ENCODE results near the gene RBM27. TPM values are rescaled to one million over a fixed set of nuclear protein-coding genes. Genes with fewer than 3 reads are reported as not detected.

RBM27 gene
- total and polyA plus RNA-seq, 9 donors = 10.9 to 28.8 (median 23.4) TPM

- intact Hi-C loops (cut with DNase I) = no loop called here
- H3K4me3 ChIP-seq = no peak overlapping the region
- no peak for TF ChIP-seq CTCF (IDR thresholded peaks at IDR 0.05)
- TF ChIP-seq EP300 (IDR thresholded peaks at IDR 0.05) = no peak
- TF ChIP-seq POLR2A (IDR thresholded peaks at IDR 0.05) = no peak
- DNase-seq = no peak
- H3K9me3 ChIP-seq = peaks cover 0 to 1% of the 10 kb centered on the region in 2 donors
- H3K36me3 ChIP-seq = no peaks in the 10 kb centered on the region
- no peaks in the 10 kb centered on the region for H3K27me3 ChIP-seq
- peaks cover 3% of the 10 kb centered on the region for H3K4me1 ChIP-seq (ENCODE audit: insufficient read depth)
- no peak overlapping the region for H3K27ac ChIP-seq
- WGBS, 3 donors = 41 to 60% (median 47%) methylated on average over 3 of the region's 3 CpGs
These were observed 39.8 kb downstream of the RBM27 start for GRCh38 chr5:146243247-146243646.

GRCh38 chr5:146248561-146248960 lies 45.2 kb downstream of the RBM27 start:
- Histone ChIP-seq H3K27me3 (no peaks in the 10 kb centered on the region), H3K27ac (no peak overlapping the region), H3K9me3 (no peaks in the 10 kb centered on the region), H3K4me3 (no peak overlapping the region), H3K4me1 (ENCODE audit: insufficient read depth) (peaks cover 1% of the 10 kb centered on the region), H3K36me3 (no peaks in the 10 kb centered on the region)
- no peak for DNase-seq
- 96 to 98% (median 98%) methylated on average over 5 of the region's 5 CpGs for WGBS, 3 donors
- TF ChIP-seq CTCF (IDR thresholded peaks at IDR 0.05) (no peak), POLR2A (IDR thresholded peaks at IDR 0.05) (no peak), EP300 (IDR thresholded peaks at IDR 0.05) (no peak)
- intact Hi-C loops (cut with DNase I) = no loop called here

DNA sequence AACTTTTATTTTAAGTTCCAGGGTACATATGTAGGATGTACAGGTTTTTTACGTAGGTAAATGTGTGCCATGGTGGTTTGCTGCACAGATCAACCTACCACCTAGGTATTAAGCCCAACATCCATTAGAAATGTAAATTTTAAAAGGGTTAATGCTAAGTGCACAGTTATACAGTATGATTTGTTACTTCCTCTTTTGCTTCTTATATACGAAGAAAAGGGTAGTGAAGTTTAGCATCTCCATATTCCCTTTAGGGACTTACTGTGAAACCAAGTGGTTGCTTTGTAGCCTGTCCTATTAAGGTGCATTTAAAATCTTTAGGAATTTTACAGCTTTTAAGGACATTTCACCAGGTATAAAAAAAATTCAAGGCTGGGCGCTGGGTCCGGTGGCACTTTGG lies 46.4 kb downstream of the RBM27 start:
- TF ChIP-seq CTCF (IDR thresholded peaks at IDR 0.05) (no peak), POLR2A (IDR thresholded peaks at IDR 0.05) (no peak), EP300 (IDR thresholded peaks at IDR 0.05) (no peak)
- Histone ChIP-seq H3K36me3 (no peaks in the 10 kb centered on the region), H3K9me3 (no peaks in the 10 kb centered on the region), H3K4me1 (ENCODE audit: insufficient read depth) (no peaks in the 10 kb centered on the region), H3K4me3 (no peak overlapping the region), H3K27ac (no peak overlapping the region), H3K27me3 (no peaks in the 10 kb centered on the region)
- no peak for DNase-seq
- intact Hi-C loops (cut with DNase I) = no loop called here
- WGBS, 3 donors = 96 to 98% (median 96%) methylated on average over 4 of the region's 4 CpGs

Small RNAs within 50 kb of the gene (small RNA-seq; reads per million reads assigned to genes)
- not detected for gene RNU7-180P

Other genes starting within 250 kb of the RBM27 start
- gene PLAC8L1, start 98.0 kb upstream of the RBM27 start, total RNA-seq = under 1 TPM in 3 of 7 donors, not detected in 4; 0.70 to 0.78 (median 0.78) TPM
- gene PLAC8L1, start 98.0 kb upstream of the RBM27 start, polyA plus RNA-seq = not detected
- gene LARS1, start 21.0 kb upstream of the RBM27 start, total RNA-seq = 100 to 1,000 TPM in 3 of 7 donors, 10 to 100 TPM in 4; 54.6 to 147 (median 90.8) TPM
- gene LARS1, start 21.0 kb upstream of the RBM27 start, polyA plus RNA-seq = 10 to 100 TPM; 33.6 to 81.2 TPM
- under 1 TPM in 1 of 7 donors, not detected in 6; 0.23 TPM for gene POU4F3, start 135.2 kb downstream of the RBM27 start, total RNA-seq
- under 1 TPM in 1 of 2 donors, not detected in 1; 0.08 TPM for gene POU4F3, start 135.2 kb downstream of the RBM27 start, polyA plus RNA-seq
- 10 to 100 TPM; 40.5 to 70.1 (median 48.5) TPM for gene TCERG1, start 243.7 kb downstream of the RBM27 start, total RNA-seq
- 10 to 100 TPM; 23.6 to 39.5 TPM for gene TCERG1, start 243.7 kb downstream of the RBM27 start, polyA plus RNA-seq